HepG2 (cell line): Measurements from ENCODE around the gene ANG. TPM values are rescaled to one million over a fixed set of nuclear protein-coding genes. Genes with fewer than 3 reads are reported as not detected.

Experiments
- ARID4A ChIP-seq: sonication (generic); formaldehyde crosslinking; IDR thresholded peaks from 2 replicates; pipeline ENCODE4 v1.5.0; 2020; ENCODE audit warnings: mild to moderate bottlenecking, missing genetic modification reagents, borderline replicate concordance
- CHCHD3 ChIP-seq: sonication (generic); formaldehyde crosslinking; IDR thresholded peaks from 2 replicates; pipeline ENCODE4 v1.8.0; 2022; ENCODE audit warnings: mild to moderate bottlenecking, missing genetic modification reagents, moderate library complexity
- E2F1 ChIP-seq: sonication (generic); formaldehyde crosslinking; IDR thresholded peaks from 2 replicates; pipeline ENCODE4 v1.5.0; 2020; ENCODE audit warnings: missing genetic modification reagents
- FOSL2 ChIP-seq: sonication (generic); formaldehyde crosslinking; IDR thresholded peaks from 2 replicates; pipeline ENCODE4 v1.4.0; 2020; ENCODE audit warnings: missing genetic modification reagents
- IRF2 ChIP-seq: IDR thresholded peaks from 2 replicates; pipeline ENCODE4 v1.6.1; 2018; ENCODE audit warnings: missing genetic modification reagents, missing compliant biosample characterization
- KDM2A ChIP-seq: sonication (generic); formaldehyde crosslinking; IDR thresholded peaks from 2 replicates; pipeline ENCODE4 v1.4.0; 2020; ENCODE audit warnings: low read depth, missing genetic modification reagents, borderline replicate concordance
- MTF1 ChIP-seq: sonication (generic); formaldehyde crosslinking; IDR thresholded peaks from 2 replicates; pipeline ENCODE4 v1.5.0; 2020; ENCODE audit warnings: missing genetic modification reagents
- ZBTB38 ChIP-seq: sonication (generic); formaldehyde crosslinking; IDR thresholded peaks from 2 replicates; pipeline ENCODE4 v1.5.1; 2020; ENCODE audit warnings: mild to moderate bottlenecking, missing genetic modification reagents
- ZFP36L1 ChIP-seq: sonication (generic); formaldehyde crosslinking; IDR thresholded peaks from 2 replicates; pipeline ENCODE4 v1.8.0; 2022; ENCODE audit warnings: mild to moderate bottlenecking, missing genetic modification reagents, moderate library complexity
- ZKSCAN1 ChIP-seq: fragments of 150-350 bp; IDR thresholded peaks from 2 replicates; pipeline ENCODE4 v1.6.1; 2014; ENCODE audit warnings: low read length
- ZNF75D ChIP-seq: sonication (generic); formaldehyde crosslinking; IDR thresholded peaks from 2 replicates; pipeline ENCODE4 v1.8.1; 2023; ENCODE audit warnings: missing genetic modification reagents, mild to moderate bottlenecking, borderline replicate concordance
- polyA plus RNA-seq, 8 experiments: library from polyadenylated mRNA; depleted of rRNA in 3 of 8; stranded (reverse) in 7 of 8; unstranded in 1 of 8; fragments of >200 nt; fragmentation: Illumina TruSeq in 4 of 8; extraction: Trizol in 4 of 8; gene quantifications; 2 replicates each; pipeline versions ENCODE4 v1.2.1 to v1.2.3, GENCODE V29; 2011 to 2016; ENCODE audit warnings: low read depth in 4 of 8, missing spikeins in 1 of 8, mixed read lengths in 1 of 8; ENCODE audit not compliant: insufficient read depth in 1 of 8
- total RNA-seq, 5 experiments: library from RNA; depleted of rRNA; stranded (reverse); fragments of >200 nt; fragmentation: Illumina TruSeq; extraction: Trizol; gene quantifications; 2 replicates each; pipeline ENCODE4 v1.2.3, GENCODE V29; 2016; ENCODE audit warnings: low read depth in 1 of 5
- TF ChIP-seq, protein P1 (sequence below): sonication (generic); formaldehyde crosslinking; IDR thresholded peaks from 2 replicates; pipeline ENCODE4 v1.4.0; 2020; ENCODE audit warnings: missing genetic modification reagents
- TF ChIP-seq, protein P2 (sequence below): IDR thresholded peaks from 2 replicates; pipeline ENCODE4 v1.6.1; 2016; ENCODE audit warnings: missing genetic modification reagents, missing compliant biosample characterization

The ANG gene
- total and polyA plus RNA-seq, 2 of the 13 experiments (the other 11 are each of a cell fraction or from before 2014, with no cell fraction given): 83.6 to 401 TPM

- peak; percentile 17; the same call in 1 of the 2 replicates for TF ChIP-seq IRF2
- 0 out of 2 replicates have a peak, but pooled peaks have one; percentile 22 for TF ChIP-seq KDM2A (CRISPR knock-in tag)
- no peak for TF ChIP-seq E2F1 (CRISPR knock-in tag)
- no peak for TF ChIP-seq ZNF75D
- TF ChIP-seq FOSL2 (CRISPR knock-in tag): peak; percentile 61
- no peak for TF ChIP-seq MTF1 (CRISPR knock-in tag)
- peak; percentile 24; the same call in 1 of the 2 replicates for TF ChIP-seq ARID4A (CRISPR knock-in tag)
- 0 out of 2 replicates have a peak, but pooled peaks have one; percentile 25 for TF ChIP-seq ZBTB38 (CRISPR knock-in tag)
- TF ChIP-seq, protein P1, sequence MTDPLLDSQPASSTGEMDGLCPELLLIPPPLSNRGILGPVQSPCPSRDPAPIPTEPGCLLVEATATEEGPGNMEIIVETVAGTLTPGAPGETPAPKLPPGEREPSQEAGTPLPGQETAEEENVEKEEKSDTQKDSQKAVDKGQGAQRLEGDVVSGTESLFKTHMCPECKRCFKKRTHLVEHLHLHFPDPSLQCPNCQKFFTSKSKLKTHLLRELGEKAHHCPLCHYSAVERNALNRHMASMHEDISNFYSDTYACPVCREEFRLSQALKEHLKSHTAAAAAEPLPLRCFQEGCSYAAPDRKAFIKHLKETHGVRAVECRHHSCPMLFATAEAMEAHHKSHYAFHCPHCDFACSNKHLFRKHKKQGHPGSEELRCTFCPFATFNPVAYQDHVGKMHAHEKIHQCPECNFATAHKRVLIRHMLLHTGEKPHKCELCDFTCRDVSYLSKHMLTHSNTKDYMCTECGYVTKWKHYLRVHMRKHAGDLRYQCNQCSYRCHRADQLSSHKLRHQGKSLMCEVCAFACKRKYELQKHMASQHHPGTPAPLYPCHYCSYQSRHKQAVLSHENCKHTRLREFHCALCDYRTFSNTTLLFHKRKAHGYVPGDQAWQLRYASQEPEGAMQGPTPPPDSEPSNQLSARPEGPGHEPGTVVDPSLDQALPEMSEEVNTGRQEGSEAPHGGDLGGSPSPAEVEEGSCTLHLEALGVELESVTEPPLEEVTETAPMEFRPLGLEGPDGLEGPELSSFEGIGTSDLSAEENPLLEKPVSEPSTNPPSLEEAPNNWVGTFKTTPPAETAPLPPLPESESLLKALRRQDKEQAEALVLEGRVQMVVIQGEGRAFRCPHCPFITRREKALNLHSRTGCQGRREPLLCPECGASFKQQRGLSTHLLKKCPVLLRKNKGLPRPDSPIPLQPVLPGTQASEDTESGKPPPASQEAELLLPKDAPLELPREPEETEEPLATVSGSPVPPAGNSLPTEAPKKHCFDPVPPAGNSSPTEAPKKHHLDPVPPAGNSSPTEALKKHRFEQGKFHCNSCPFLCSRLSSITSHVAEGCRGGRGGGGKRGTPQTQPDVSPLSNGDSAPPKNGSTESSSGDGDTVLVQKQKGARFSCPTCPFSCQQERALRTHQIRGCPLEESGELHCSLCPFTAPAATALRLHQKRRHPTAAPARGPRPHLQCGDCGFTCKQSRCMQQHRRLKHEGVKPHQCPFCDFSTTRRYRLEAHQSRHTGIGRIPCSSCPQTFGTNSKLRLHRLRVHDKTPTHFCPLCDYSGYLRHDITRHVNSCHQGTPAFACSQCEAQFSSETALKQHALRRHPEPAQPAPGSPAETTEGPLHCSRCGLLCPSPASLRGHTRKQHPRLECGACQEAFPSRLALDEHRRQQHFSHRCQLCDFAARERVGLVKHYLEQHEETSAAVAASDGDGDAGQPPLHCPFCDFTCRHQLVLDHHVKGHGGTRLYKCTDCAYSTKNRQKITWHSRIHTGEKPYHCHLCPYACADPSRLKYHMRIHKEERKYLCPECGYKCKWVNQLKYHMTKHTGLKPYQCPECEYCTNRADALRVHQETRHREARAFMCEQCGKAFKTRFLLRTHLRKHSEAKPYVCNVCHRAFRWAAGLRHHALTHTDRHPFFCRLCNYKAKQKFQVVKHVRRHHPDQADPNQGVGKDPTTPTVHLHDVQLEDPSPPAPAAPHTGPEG (CRISPR knock-in tag): peak; percentile 22; the same call in 1 of the 2 replicates
- no peak for TF ChIP-seq CHCHD3 (CRISPR knock-in tag)
- TF ChIP-seq, protein P2, sequence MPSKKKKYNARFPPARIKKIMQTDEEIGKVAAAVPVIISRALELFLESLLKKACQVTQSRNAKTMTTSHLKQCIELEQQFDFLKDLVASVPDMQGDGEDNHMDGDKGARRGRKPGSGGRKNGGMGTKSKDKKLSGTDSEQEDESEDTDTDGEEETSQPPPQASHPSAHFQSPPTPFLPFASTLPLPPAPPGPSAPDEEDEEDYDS (CRISPR knock-in tag): peak; percentile 71
- TF ChIP-seq ZKSCAN1: no peak
- TF ChIP-seq ZFP36L1 (CRISPR knock-in tag): no peak
These were observed 1.0 kb upstream of the ANG start (continued) for GRCh38 chr14:20687362-20688166.
